Kidney epithelial cell (primary cell): ENCODE data around the gene MAFG. TPM values are rescaled to one million over a fixed set of nuclear protein-coding genes. Genes with fewer than 3 reads are reported as not detected.

ENCODE experiments used
- DNase-seq: peaks from one replicate; pipeline ENCODE4 v3.0.0-alpha.2; 2010; ENCODE audit warnings: low read depth
- H3K27me3 ChIP-seq: 2 replicates; pipeline ENCODE4 v1.6.0; 2011; ENCODE audit warnings: low read length; ENCODE audit not compliant: control insufficient read depth, insufficient read depth
- H3K36me3 ChIP-seq: 2 replicates; pipeline ENCODE4 v1.5.1; 2011; ENCODE audit warnings: low read length; ENCODE audit not compliant: control insufficient read depth, insufficient read depth
- H3K4me3 ChIP-seq: 2 replicates; pipeline ENCODE4 v1.5.1; 2011; ENCODE audit warnings: low read depth, mild to moderate bottlenecking, control low read depth, low read length
- total RNA-seq: library from RNA; depleted of rRNA; stranded (reverse); fragments of >200 nt; gene quantifications from 2 replicates; pipeline ENCODE4 v1.2.3, GENCODE V29; 2015
- TF ChIP-seq, protein P1 (sequence below): IDR thresholded peaks from 2 replicates; pipeline ENCODE4 v1.5.1; 2011; ENCODE audit warnings: mild to moderate bottlenecking, moderate library complexity, low read length, control low read depth, inconsistent platforms; ENCODE audit not compliant: insufficient read depth, poor library complexity, severe bottlenecking

The MAFG gene
- total RNA-seq, 1 donor from 2014 or later = 41.1 TPM

GRCh38 chr17:81967533-81968395, 40.2 kb upstream of the MAFG start:
- DNase-seq = no peak
- Histone ChIP-seq H3K27me3 (peaks cover 26% of the 10 kb centered on the region), H3K36me3 (no peaks in the 10 kb centered on the region), H3K4me3 (no peak overlapping the region)
- TF ChIP-seq, protein P1, sequence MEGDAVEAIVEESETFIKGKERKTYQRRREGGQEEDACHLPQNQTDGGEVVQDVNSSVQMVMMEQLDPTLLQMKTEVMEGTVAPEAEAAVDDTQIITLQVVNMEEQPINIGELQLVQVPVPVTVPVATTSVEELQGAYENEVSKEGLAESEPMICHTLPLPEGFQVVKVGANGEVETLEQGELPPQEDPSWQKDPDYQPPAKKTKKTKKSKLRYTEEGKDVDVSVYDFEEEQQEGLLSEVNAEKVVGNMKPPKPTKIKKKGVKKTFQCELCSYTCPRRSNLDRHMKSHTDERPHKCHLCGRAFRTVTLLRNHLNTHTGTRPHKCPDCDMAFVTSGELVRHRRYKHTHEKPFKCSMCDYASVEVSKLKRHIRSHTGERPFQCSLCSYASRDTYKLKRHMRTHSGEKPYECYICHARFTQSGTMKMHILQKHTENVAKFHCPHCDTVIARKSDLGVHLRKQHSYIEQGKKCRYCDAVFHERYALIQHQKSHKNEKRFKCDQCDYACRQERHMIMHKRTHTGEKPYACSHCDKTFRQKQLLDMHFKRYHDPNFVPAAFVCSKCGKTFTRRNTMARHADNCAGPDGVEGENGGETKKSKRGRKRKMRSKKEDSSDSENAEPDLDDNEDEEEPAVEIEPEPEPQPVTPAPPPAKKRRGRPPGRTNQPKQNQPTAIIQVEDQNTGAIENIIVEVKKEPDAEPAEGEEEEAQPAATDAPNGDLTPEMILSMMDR = no peak

DNA sequence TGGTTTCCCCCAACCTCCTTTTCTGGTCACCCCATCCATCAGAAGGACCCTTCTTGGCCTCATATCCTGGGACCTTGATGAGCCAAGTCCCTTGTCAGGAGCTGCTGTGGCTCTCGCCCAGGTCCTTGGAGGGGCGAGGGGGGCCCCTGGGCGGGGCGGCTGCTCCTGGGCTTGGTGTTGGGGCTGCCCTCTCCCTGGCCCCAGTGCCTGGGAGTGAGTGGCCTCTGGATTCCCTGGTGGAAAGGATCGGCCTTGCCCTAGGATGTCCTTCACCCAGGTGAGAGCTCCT, 39.7 kb upstream of the MAFG start:
- H3K27me3 ChIP-seq = peaks cover 31% of the 10 kb centered on the region
- TF ChIP-seq, protein P1 = no peak
- no peak for DNase-seq
- no peak overlapping the region for H3K4me3 ChIP-seq
- no peaks in the 10 kb centered on the region for H3K36me3 ChIP-seq

GRCh38 chr17:81966343-81967243, 39.1 kb upstream of the MAFG start:
- Histone ChIP-seq H3K27me3 (peaks cover 37% of the 10 kb centered on the region), H3K4me3 (no peak overlapping the region), H3K36me3 (no peaks in the 10 kb centered on the region)
- TF ChIP-seq, protein P1 = no peak
- DNase-seq = no peak

DNA sequence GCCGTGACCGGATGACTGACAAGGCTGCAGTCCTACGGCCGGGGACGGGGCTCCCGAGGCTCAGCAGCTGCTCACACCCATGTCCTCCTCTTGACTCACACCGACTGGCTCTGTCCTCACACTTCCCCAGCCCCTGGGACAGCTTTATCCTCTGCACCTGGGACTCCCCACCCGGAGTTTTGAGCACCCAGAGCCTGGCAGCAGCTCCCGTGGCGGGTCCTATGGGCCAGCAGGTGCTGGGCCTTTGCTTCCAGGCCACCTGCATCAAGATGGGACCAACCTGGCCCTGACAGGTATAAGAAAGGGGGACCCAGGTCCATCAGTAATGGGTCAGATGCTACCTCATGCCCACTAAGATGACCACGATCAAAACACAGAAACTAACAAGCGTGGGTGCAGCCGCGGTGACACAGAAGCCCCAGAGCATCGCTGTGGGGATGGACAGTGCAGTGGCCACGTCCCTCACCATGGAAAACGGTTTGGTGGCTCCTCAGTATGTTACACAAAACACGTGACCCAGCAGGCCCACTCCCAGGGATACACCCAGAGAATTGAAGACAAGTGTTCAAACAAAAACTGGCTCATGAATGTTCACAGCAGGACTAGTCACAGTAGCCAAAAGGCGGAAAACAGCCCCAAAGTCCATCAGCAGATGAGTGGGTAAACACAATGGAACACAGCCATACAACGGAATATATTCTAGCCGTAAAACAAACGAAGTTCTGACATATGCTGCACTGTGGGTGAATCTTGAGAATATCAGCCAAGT, 36.7 kb upstream of the MAFG start:
- no peak for DNase-seq
- no peak overlapping the region for H3K4me3 ChIP-seq
- TF ChIP-seq, protein P1 = no peak
- peaks cover 53% of the 10 kb centered on the region for H3K27me3 ChIP-seq
- H3K36me3 ChIP-seq = no peaks in the 10 kb centered on the region

DNA sequence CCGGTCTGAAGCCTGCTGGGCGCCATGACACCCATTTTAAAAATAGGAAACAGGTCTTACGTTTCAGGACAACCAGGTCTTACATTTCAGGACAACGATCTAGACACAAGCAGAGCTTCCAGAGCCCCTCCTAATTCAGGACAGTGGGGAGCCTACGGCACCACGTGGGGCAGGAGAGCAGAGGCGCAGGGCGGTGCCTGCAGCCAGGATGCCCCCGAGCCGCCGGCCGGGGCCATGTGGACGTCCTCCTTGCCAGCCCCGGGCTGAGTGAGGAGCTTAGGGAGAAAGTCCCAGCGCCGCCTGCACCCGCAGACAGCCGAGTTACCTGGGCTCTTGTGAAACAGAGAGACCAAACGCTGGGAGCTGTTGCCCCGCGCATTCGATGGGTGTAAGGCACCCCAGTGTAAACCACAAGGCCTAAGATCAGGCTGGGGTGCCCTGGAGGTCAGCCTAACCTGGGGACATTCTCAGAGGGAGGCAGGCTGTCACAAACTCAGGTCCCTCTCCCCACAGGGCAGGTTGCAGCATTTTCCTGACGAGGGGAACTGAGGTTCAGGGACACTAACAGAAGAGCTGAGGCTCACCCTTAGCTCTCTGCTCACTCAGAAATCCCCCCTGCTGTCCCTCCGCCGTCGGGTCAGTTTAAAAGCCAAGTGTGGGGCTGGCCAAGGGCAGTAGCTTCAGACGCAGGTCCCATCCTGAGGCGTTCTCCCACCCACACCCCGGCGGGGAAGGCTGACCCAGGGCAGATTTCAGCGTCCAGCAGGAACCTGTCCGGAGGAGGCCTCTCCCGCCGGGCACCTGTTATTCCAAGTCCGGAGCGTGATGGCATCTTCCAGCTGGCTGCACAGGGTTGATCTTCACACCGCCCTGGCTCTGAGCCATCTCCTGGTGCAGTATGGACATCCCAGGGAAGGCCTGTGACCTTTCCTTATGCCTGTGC, 35.2 kb upstream of the MAFG start:
- H3K27me3 ChIP-seq = peaks cover 66% of the 10 kb centered on the region

More for the DNA sequence above, 35.2 kb upstream of the MAFG start:
- Histone ChIP-seq H3K36me3 (no peaks in the 10 kb centered on the region), H3K4me3 (no peak overlapping the region)
- TF ChIP-seq, protein P1 = no peak
- DNase-seq = no peak
